HCT116 (cell line): Measurements from ENCODE around the gene NDUFC2. TPM values are rescaled to one million over a fixed set of nuclear protein-coding genes. Genes with fewer than 3 reads are reported as not detected.

Source experiments
- ATAC-seq: fragments of 200-7000 bp; cut with Tn5 transposase; 2 replicates; pipeline ENCODE4 v1.9.1; 2020; ENCODE audit warnings: mild to moderate bottlenecking, moderate library complexity
- BruUV-seq: library from RNA; stranded (reverse); fragments of 400-500 nt; replicated peaks from 2 replicates; lab custom pipeline; 2021; lab: Mats Ljungman, UMichigan
- CTCF ChIA-PET: fragments of 300-600 bp; sonication (Branson Sonifier 250); formaldehyde crosslinking; loops from one replicate; lab custom pipeline; 2021; ENCODE audit warnings: antibody characterized with exemption; lab: Charles Lee
- POLR2A ChIA-PET: fragments of 300-600, 350-600 bp; sonication (Branson Sonifier 250); formaldehyde crosslinking; loops from one replicate; lab custom pipeline; 2021; ENCODE audit warnings: antibody characterized with exemption; lab: Charles Lee
- RAD21 ChIA-PET, 2 experiments: fragments of 300-600 bp; sonication (Branson Sonifier 250); formaldehyde crosslinking; loops; one replicate each; lab custom pipeline; 2023; ENCODE audit warnings: low total read pairs in 2 of 2; ENCODE audit not compliant: uncharacterized antibody in 2 of 2, unreplicated experiment in 2 of 2, low non-redundant PET in 1 of 2; lab: Charles Lee
- DNase-seq: peaks from one replicate; pipeline ENCODE4 v3.0.0-alpha.2; 2010; ENCODE audit warnings: low read depth, low spot score
- H2AFZ ChIP-seq: fragments of 200-600 bp; shearing (Covaris generic), sonication (generic); 2 replicates; pipeline ENCODE4 v1.6.1; 2017; ENCODE audit warnings: low read depth, mixed run types, mixed read lengths, antibody characterized with exemption, low read length; ENCODE audit not compliant: poor library complexity, severe bottlenecking
- H3K27ac ChIP-seq: 2 replicates; pipeline ENCODE4 v1.5.1; 2012; ENCODE audit warnings: low read depth, low read length
- H3K27me3 ChIP-seq: fragments of 200-600 bp; sonication (generic); 2 replicates; pipeline ENCODE4 v1.6.1; 2016; ENCODE audit warnings: mixed run types, low read length, mixed read lengths; ENCODE audit not compliant: insufficient read depth
- H3K36me3 ChIP-seq, 2 experiments: fragments of 200-500 bp in 1 of 2; fragments of 200-600 bp in 1 of 2; sonication (Bioruptor generic) in 1 of 2; sonication (generic) in 1 of 2; 2 replicates each; pipeline versions ENCODE4 v1.5.1 to v1.6.1; 2014 to 2016; ENCODE audit warnings: low read length in 2 of 2, inconsistent platforms in 1 of 2, mixed read lengths in 1 of 2, mixed run types in 1 of 2; ENCODE audit not compliant: insufficient read depth in 2 of 2, control insufficient read depth in 1 of 2
- H3K4me1 ChIP-seq, 2 experiments: fragments of 200-600 bp in 1 of 2; sonication (generic) in 1 of 2; 2 replicates each; pipeline versions ENCODE4 v1.5.1 to v1.6.1; 2012 to 2017; ENCODE audit warnings: low read length in 2 of 2, inconsistent platforms in 1 of 2, mild to moderate bottlenecking in 1 of 2, mixed read lengths in 1 of 2, mixed run types in 1 of 2, moderate library complexity in 1 of 2; ENCODE audit not compliant: insufficient read depth in 2 of 2, control insufficient read depth in 1 of 2
- H3K4me2 ChIP-seq: fragments of 200-600 bp; sonication (generic); 2 replicates; pipeline ENCODE4 v1.6.1; 2017; ENCODE audit warnings: mixed run types, low read length, mixed read lengths
- H3K4me3 ChIP-seq, 2 experiments: fragments of 200-600 bp in 1 of 2; sonication (generic) in 1 of 2; replicated peaks in 1 of 2; 2 replicates each; pipeline ENCODE4 v1.5.1; 2011 to 2016; ENCODE audit warnings: low read length in 2 of 2, control low read depth in 1 of 2, low read depth in 1 of 2, mild to moderate bottlenecking in 1 of 2, mixed read lengths in 1 of 2, mixed run types in 1 of 2
- H3K79me2 ChIP-seq: fragments of 200-600 bp; sonication (generic); 2 replicates; pipeline ENCODE4 v1.6.1; 2017; ENCODE audit warnings: mild to moderate bottlenecking, mixed run types, low read length, moderate library complexity, mixed read lengths; ENCODE audit not compliant: insufficient read depth
- H3K9ac ChIP-seq: fragments of 200-600 bp; sonication (generic); 2 replicates; pipeline ENCODE4 v1.6.1; 2016; ENCODE audit warnings: low read length, mixed read lengths
- H3K9me2 ChIP-seq: fragments of 200-600 bp; sonication (generic), shearing (Covaris generic); 2 replicates; pipeline ENCODE4 v1.6.1; 2017; ENCODE audit warnings: mixed run types, mild to moderate bottlenecking, moderate library complexity; ENCODE audit not compliant: insufficient read depth
- H3K9me3 ChIP-seq, 2 experiments: fragments of 200-500 bp in 1 of 2; fragments of 200-600 bp in 1 of 2; sonication (Bioruptor generic) in 1 of 2; sonication (generic) in 1 of 2; 2 replicates each; pipeline ENCODE4 v1.6.1; 2014 to 2017; ENCODE audit warnings: low read length in 2 of 2, mixed read lengths in 2 of 2, inconsistent platforms in 1 of 2, low read depth in 1 of 2, mild to moderate bottlenecking in 1 of 2, mixed run types in 1 of 2, moderate library complexity in 1 of 2; ENCODE audit not compliant: control insufficient read depth in 1 of 2, insufficient read depth in 1 of 2
- H4K20me1 ChIP-seq: fragments of 200-600 bp; sonication (generic), shearing (Covaris generic); 2 replicates; pipeline ENCODE4 v1.6.1; 2017; ENCODE audit warnings: mixed run types, mild to moderate bottlenecking, moderate library complexity; ENCODE audit not compliant: insufficient read depth
- ELF1 ChIP-seq: IDR thresholded peaks from 2 replicates; pipeline ENCODE4 v1.6.1; 2012; ENCODE audit warnings: low read depth, borderline replicate concordance
- EZH2 ChIP-seq: fragments of 200-600 bp; sonication (generic); IDR thresholded peaks from 2 replicates; pipeline ENCODE4 v1.6.1; 2017; ENCODE audit warnings: antibody characterized with exemption, mixed run types
- FOSL1 ChIP-seq: IDR thresholded peaks from 2 replicates; pipeline ENCODE4 v1.6.1; 2012; ENCODE audit warnings: low read depth
- MAX ChIP-seq: IDR thresholded peaks from 2 replicates; pipeline ENCODE4 v1.6.1; 2012
- RAD21 ChIP-seq: IDR thresholded peaks from 2 replicates; pipeline ENCODE4 v1.6.1; 2012; ENCODE audit warnings: low read depth, mild to moderate bottlenecking
- TCF7L2 ChIP-seq: IDR thresholded peaks from 2 replicates; pipeline ENCODE4 v1.7.0; 2011; ENCODE audit warnings: borderline replicate concordance, inconsistent platforms; ENCODE audit not compliant: insufficient read depth, insufficient read length; ENCODE audit errors: extremely low read depth
- YY1 ChIP-seq: IDR thresholded peaks from 2 replicates; pipeline ENCODE4 v1.6.1; 2011; ENCODE audit warnings: low read length, low read depth, moderate library complexity, mild to moderate bottlenecking; ENCODE audit not compliant: insufficient replicate concordance; ENCODE audit errors: extremely low read depth
- ZFX ChIP-seq: fragments of 450-650 bp; IDR thresholded peaks from 2 replicates; pipeline ENCODE4 v1.6.1; 2017
- ZNF274 ChIP-seq: fragments of 200-500 bp; sonication (Bioruptor generic); IDR thresholded peaks from 2 replicates; pipeline ENCODE4 v1.6.1; 2014; ENCODE audit warnings: mild to moderate bottlenecking, low read depth, low read length, inconsistent platforms
- intact Hi-C: fragments of 100-400 bp; cut with micrococcal nuclease; formaldehyde crosslinking; loops from 2 replicates; pipeline ENCODE4 v1.10.0; 2022
- total RNA-seq: library from RNA; stranded (reverse); gene quantifications from one replicate; pipeline ENCODE4 v1.2.1, GENCODE V29; 2021; ENCODE audit not compliant: unreplicated experiment

Gene NDUFC2
- total RNA-seq, 1 experiment from 2014 or later: 225 TPM

- TF ChIP-seq RAD21 (no peak), ZNF274 (no peak)
Observed at GRCh38 chr11:78037056-78037455, 42.6 kb downstream of the NDUFC2 start (continued).

GRCh38 chr11:78036313-78036712, 43.3 kb downstream of the NDUFC2 start:
- no peak overlapping the region for H3K4me3 ChIP-seq
- POLR2A ChIA-PET: no interaction called here
- no peak for ATAC-seq
- BruUV-seq: no TSS peak
- CTCF ChIA-PET: interaction anchor here (0.8 to 1.6 kb wide), 2 partner anchors 37 to 42 kb away, joined by 3 to 4 read pairs; partner anchors contain the start of gene INTS4
- H3K9me2 ChIP-seq: no peaks in the 10 kb centered on the region
- no peaks in the 10 kb centered on the region for H3K36me3 ChIP-seq
- RAD21 ChIA-PET: interaction anchor here in 1 of 2 experiments (0.6 kb wide), 1 partner anchor 15 kb away, joined by 6 read pairs; no protein-coding TSS in a partner anchor
- H3K9me3 ChIP-seq: no peaks in the 10 kb centered on the region
- intact Hi-C loops: no loop called here
- no peak overlapping the region for H3K4me2 ChIP-seq
- no peak for TF ChIP-seq FOSL1
- TF ChIP-seq MAX: 0 out of 2 replicates have a peak, but pooled peaks have one; percentile 19
- no peak overlapping the region for H3K27ac ChIP-seq
- H2AFZ ChIP-seq: no peak overlapping the region
- no peak overlapping the region for H3K9ac ChIP-seq
- no peak for DNase-seq
- no peaks in the 10 kb centered on the region for H3K27me3 ChIP-seq
- H4K20me1 ChIP-seq: no peaks in the 10 kb centered on the region
- peaks cover 42 to 56% of the 10 kb centered on the region in 2 experiments for H3K4me1 ChIP-seq
- no peaks in the 10 kb centered on the region for H3K79me2 ChIP-seq

GRCh38 chr11:78034623-78035022, 45.0 kb downstream of the NDUFC2 start:
- CTCF ChIA-PET: interaction anchor here (0.8 kb wide), 1 partner anchor 11 kb away, joined by 3 read pairs; no protein-coding TSS in a partner anchor
- no peaks in the 10 kb centered on the region for H4K20me1 ChIP-seq

More at GRCh38 chr11:78034623-78035022, 45.0 kb downstream of the NDUFC2 start:
- no peak overlapping the region for H3K27ac ChIP-seq
- ATAC-seq (no peak), DNase-seq (no peak)
- H3K4me2 ChIP-seq: no peak overlapping the region
- no TSS peak for BruUV-seq
- no peaks in the 10 kb centered on the region for H3K79me2 ChIP-seq
- intact Hi-C loops: no loop called here
- no peaks in the 10 kb centered on the region for H3K36me3 ChIP-seq
- no peak overlapping the region for H3K9ac ChIP-seq
- H2AFZ ChIP-seq: no peak overlapping the region
- POLR2A ChIA-PET: no interaction called here
- H3K27me3 ChIP-seq: no peaks in the 10 kb centered on the region
- H3K9me2 ChIP-seq: no peaks in the 10 kb centered on the region
- RAD21 ChIA-PET: no interaction called here
- H3K4me3 ChIP-seq: no peak overlapping the region
- TF ChIP-seq EZH2: no peak
- no peak for TF ChIP-seq TCF7L2
- TF ChIP-seq ELF1: no peak
- TF ChIP-seq RAD21: no peak
- TF ChIP-seq YY1: no peak
- no peak for TF ChIP-seq FOSL1
- TF ChIP-seq ZFX: no peak
- H3K4me1 ChIP-seq: peaks cover 41 to 53% of the 10 kb centered on the region in 2 experiments
- H3K9me3 ChIP-seq: no peaks in the 10 kb centered on the region
